GM19238 (cell line): ENCODE data around the gene ZNF14.
"Not testable (repeated sequence)": the region's sequence is repeated elsewhere in the genome, so short reads cannot be mapped to it uniquely, and the experiment has no call there.

ENCODE experiments used
- DNase-seq: peaks from one replicate; pipeline ENCODE4 v3.0.0; 2011; ENCODE audit warnings: low spot score; ENCODE audit not compliant: insufficient read length

The ZNF14 gene

GRCh38 chr19:19732579-19733501 is at the start of gene ZNF14:
ZNF14 (minus strand) TSS chr19:19733112; CDS start chr19:19732958, 154 bp downstream.
- DNase-seq, result peak; percentile 98

- DNase-seq, result not testable (repeated sequence)
Observed at GRCh38 chr19:19781791-19782190, 48.9 kb upstream of the ZNF14 start.

DNA sequence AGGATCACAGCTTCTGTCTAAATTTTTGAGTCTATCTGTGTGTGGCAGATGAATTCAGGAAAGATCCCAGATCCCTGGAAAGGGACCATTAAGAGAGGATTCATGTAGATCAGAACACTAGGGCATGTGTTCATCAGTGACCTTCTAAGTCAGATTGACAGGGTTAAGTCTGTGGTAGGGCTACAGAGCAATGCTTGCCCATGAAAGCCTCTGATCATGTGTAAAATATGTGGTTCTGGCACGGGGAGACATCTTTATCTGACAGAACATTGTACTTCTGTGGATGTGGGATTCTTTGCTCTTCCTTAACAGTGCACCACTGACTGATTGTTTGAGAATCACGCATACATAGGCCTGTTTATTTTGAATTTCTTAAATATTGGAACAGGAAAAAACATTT is 45.8 kb upstream of the ZNF14 start:
- no peak for DNase-seq

DNA sequence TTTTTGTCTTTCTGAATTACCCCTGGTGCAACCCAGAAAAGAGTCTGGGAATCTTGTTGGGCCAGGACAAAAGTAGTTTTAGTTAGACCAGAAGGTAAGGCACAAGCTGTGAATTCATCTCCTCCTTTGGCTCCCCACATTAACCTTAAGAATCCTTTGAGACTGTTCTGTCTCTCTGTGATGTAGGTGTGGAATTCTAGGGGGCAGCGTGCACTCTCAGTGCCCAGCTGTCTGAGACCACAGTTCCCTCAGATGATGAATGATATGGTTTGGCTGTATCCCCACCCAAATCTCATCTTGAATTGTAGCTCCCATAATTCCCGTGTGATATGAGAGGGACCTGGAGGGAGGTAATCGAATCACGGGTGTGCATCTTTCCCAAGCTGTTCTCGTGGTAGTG is 44.8 kb upstream of the ZNF14 start:
- no peak for DNase-seq

- DNase-seq, result peak; percentile 83
Observed at GRCh38 chr19:19776206-19777008, 43.5 kb upstream of the ZNF14 start.

GRCh38 chr19:19775891-19776205 is 42.9 kb upstream of the ZNF14 start:
- DNase-seq, result no peak

GRCh38 chr19:19774354-19775033 is 41.6 kb upstream of the ZNF14 start:
- no peak for DNase-seq

- not testable (repeated sequence) for DNase-seq
Observed at GRCh38 chr19:19771963-19772362, 39.1 kb upstream of the ZNF14 start.

DNA sequence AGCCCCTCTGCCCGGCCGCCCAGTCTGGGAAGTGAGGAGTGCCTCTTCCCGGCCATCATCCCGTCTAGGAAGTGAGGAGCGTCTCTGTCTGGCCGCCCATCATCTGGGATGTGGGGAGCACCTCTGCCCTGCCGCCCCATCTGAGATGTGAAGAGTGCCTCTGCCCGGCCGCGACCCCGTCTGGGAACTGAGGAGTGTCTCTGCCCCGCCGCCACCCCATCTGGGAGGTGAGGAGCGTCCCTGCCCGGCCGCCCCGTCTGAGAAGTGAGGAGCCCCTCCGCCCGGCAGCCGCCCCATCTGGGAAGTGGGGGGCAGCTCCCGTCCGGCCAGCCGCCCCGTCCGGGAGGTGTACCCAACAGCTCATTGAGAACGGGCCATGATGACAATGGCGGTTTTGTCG is 37.1 kb upstream of the ZNF14 start:
- DNase-seq, result not testable (repeated sequence)

- no peak for DNase-seq
Observed at GRCh38 chr19:19758164-19758563, 25.3 kb upstream of the ZNF14 start.

GRCh38 chr19:19752760-19753403 is 20.0 kb upstream of the ZNF14 start:
- no peak for DNase-seq

GRCh38 chr19:19751846-19752245 is 18.9 kb upstream of the ZNF14 start:
- DNase-seq, result no peak

DNA sequence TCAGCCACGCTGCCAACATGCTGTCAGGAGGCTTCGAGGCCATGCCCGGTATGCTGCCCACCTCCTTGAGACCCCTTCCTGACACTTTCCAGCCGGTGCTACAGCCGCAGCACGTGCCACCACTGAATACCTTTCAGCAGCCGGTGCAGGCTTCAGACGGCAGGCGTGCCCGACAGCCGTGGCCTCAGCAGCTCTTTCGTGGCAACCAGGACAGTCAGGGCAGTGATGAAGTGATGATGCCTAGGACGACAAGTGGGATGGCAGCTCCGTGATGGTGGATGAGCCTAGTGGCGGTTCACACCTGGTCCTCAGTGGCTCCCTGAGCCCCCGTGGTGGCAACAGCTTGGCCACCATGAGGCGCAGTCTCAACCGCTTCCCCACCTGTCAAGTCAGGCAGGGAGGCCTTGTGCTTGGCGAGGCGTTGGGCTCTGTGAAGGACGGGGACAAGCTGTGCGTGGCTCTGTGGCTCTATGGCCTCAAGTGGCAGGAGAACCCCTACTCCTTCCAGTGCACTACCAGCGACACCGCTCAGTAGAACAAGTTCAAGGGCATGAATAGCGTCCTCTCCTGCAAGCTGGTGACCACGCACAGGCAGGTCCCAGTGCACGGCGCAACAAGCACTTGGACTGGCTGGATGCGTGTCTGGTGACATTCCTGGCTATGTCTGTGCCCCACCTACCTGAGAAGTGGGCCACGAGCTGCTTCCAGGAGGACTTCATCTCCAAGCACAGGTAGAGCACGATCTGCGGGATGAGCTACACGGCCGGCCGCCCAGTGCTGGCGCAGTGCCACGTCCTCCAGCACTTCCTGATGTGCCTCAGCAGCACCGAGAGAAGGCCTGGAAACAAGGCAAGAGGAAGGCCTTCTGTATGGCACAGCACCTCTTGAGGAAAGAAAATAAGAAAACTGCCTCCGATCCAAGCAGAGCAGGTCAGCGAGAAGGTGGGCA is 18.2 kb upstream of the ZNF14 start:
- no peak for DNase-seq

GRCh38 chr19:19749908-19750841 is 17.3 kb upstream of the ZNF14 start:
- no peak for DNase-seq

GRCh38 chr19:19749117-19749907 is 16.4 kb upstream of the ZNF14 start:
- no peak for DNase-seq

DNA sequence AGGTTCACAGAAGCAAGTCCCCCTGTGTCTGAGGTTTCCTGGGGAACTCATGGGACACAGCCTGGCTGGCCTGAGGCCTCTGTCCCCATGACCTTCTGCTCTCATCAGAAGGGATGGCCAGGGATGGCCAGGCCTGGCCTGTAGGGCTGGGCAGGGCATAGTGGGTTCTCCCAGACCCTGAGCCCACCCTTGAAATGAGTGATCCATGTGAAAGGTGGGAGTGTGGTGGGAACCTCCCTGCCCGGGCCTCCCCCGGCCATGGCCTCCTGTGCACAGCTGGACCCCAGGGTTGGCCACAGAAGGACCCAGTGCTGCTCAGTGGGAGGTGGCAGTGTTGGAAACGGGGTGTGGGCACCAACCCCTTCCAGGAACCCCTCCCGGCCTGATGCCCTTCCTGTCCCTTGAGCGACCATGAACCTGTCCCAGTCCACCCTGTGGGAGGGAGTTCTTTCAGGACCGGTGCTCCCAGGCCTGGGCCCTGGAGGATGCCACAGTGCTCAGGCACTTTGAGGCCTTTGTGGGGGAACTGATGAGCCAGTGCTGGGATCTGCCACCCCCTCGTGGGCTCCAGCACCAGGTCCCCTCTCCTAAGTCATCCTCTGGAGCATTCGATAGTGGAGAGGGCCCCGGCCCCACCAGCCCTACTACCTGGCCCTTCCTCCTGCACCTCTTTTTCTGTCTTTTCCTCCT is 15.5 kb upstream of the ZNF14 start:
- no peak for DNase-seq

DNA sequence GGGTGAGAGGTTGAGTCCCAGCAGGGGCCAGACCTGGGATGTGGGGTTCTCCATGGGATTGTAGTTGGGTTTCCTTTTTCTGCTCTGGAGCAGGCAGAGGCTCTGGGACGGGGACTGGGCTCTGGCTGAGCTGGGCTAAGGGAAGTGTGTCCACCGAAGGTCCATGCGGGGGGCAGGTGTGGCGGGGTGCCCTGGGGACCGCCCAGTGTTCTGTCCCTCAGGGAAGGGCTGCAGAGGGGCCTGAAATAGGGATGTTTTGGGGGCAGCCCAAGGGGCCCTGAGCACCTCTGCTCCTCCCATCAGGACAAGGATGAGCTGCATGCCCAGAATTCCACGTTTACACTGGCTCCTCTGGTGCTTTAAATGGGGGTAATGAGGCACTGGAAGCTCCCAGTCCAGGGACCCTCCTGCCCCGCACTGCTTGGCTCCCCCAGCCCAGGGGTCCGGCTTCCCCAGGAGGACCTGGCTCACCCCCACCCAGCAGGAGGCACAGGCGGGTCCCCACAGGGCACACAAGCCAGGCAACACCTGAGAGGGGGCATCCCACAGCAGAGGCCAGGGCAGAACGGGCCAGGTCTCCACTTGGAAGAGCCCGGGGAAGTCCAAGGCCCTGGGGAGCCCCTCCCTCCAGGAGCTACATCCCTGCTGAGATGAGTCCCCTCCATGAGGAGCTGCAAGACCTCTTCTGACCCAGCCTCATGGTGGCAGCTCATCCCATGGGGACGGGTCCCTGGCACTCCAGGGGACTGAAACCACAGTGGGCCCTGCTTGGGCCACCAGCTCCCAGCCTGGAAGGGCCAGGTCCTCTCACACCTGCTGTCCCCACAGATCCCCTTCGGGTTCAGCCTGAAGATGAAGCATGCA is 14.7 kb upstream of the ZNF14 start:
- no peak for DNase-seq
